Lower lobe of right lung (tissue), 2 donors: ENCODE measurements around the gene IARS2. TPM values are rescaled to one million over a fixed set of nuclear protein-coding genes. Genes with fewer than 3 reads are reported as not detected.

Experiments
- ATAC-seq, 2 donors: fragments of 200-7000 bp; cut with Tn5 transposase; one replicate each; pipeline ENCODE4 v1.9.1; 2020 to 2022; ENCODE audit warnings: mild to moderate bottlenecking in 2 of 2, moderate library complexity in 2 of 2
- DNase-seq: peaks from one replicate; pipeline ENCODE4 v3.0.0-alpha.2; 2020
- H3K27ac ChIP-seq: fragments of 200-600 bp; one replicate; pipeline ENCODE4 v1.8.0; 2022
- H3K27me3 ChIP-seq: fragments of 200-600 bp; one replicate; pipeline ENCODE4 v1.8.0; 2022; ENCODE audit warnings: low read depth
- H3K36me3 ChIP-seq: fragments of 200-600 bp; one replicate; pipeline ENCODE4 v1.8.0; 2022; ENCODE audit warnings: mild to moderate bottlenecking
- H3K4me1 ChIP-seq: fragments of 200-600 bp; one replicate; pipeline ENCODE4 v1.8.0; 2022
- H3K4me3 ChIP-seq: fragments of 200-600 bp; one replicate; pipeline ENCODE4 v1.8.0; 2022; ENCODE audit warnings: mild to moderate bottlenecking
- H3K9me3 ChIP-seq: fragments of 200-600 bp; one replicate; pipeline ENCODE4 v1.8.0; 2022
- intact Hi-C: fragments of 100-400 bp; cut with DNase I; formaldehyde crosslinking; loops from one replicate; pipeline ENCODE4 v1.11.0; 2022
- total RNA-seq: library from RNA; stranded (reverse); fragmentation: NEBNext Ultra II Directional; extraction: Animal tissue kit (Norgen Biotek cat#: 25700); gene quantifications from one replicate; pipeline ENCODE4 v1.2.1, GENCODE V29; 2021
- TF ChIP-seq, protein P1 (sequence below): fragments of 200-600 bp; IDR thresholded peaks from one replicate; pipeline ENCODE4 v1.8.0; 2022; ENCODE audit warnings: antibody characterized with exemption, mild to moderate bottlenecking
- donor health status: DM: no; HTN: yes; CAD: no; lungs with severe emphysema.

The IARS2 gene
- total RNA-seq, 1 donor from 2014 or later, result 51.9 TPM

GRCh38 chr1:220135755-220136154 is 41.8 kb downstream of the IARS2 start:
- no peaks in the 10 kb centered on the region for H3K27me3 ChIP-seq
- no peaks in the 10 kb centered on the region for H3K9me3 ChIP-seq
- ATAC-seq, result no peak
- intact Hi-C loops, result no loop called here
- peaks cover 80% of the 10 kb centered on the region for H3K36me3 ChIP-seq
- no peak overlapping the region for H3K4me3 ChIP-seq
- TF ChIP-seq, protein P1, sequence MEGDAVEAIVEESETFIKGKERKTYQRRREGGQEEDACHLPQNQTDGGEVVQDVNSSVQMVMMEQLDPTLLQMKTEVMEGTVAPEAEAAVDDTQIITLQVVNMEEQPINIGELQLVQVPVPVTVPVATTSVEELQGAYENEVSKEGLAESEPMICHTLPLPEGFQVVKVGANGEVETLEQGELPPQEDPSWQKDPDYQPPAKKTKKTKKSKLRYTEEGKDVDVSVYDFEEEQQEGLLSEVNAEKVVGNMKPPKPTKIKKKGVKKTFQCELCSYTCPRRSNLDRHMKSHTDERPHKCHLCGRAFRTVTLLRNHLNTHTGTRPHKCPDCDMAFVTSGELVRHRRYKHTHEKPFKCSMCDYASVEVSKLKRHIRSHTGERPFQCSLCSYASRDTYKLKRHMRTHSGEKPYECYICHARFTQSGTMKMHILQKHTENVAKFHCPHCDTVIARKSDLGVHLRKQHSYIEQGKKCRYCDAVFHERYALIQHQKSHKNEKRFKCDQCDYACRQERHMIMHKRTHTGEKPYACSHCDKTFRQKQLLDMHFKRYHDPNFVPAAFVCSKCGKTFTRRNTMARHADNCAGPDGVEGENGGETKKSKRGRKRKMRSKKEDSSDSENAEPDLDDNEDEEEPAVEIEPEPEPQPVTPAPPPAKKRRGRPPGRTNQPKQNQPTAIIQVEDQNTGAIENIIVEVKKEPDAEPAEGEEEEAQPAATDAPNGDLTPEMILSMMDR, result no peak
- DNase-seq, result no peak
- no peaks in the 10 kb centered on the region for H3K4me1 ChIP-seq
- no peak overlapping the region for H3K27ac ChIP-seq

GRCh38 chr1:220137019-220137786 is 43.3 kb downstream of the IARS2 start:
- DNase-seq (no peak), ATAC-seq (peak; percentile 71 to 89)
- H3K4me1 ChIP-seq, result no peaks in the 10 kb centered on the region
- H3K27me3 ChIP-seq, result no peaks in the 10 kb centered on the region
- peak overlapping the region; percentile 56 for H3K27ac ChIP-seq
- TF ChIP-seq, protein P1, result no peak
- no peaks in the 10 kb centered on the region for H3K9me3 ChIP-seq
- intact Hi-C loops, result no loop called here
- H3K36me3 ChIP-seq, result peaks cover 94% of the 10 kb centered on the region
- H3K4me3 ChIP-seq, result no peak overlapping the region

GRCh38 chr1:220139966-220140365 is 46.0 kb downstream of the IARS2 start:
- intact Hi-C loops, result no loop called here
- TF ChIP-seq, protein P1, result no peak
- DNase-seq (no peak), ATAC-seq (no peak)
- no peak overlapping the region for H3K27ac ChIP-seq
- no peaks in the 10 kb centered on the region for H3K9me3 ChIP-seq
- no peak overlapping the region for H3K4me3 ChIP-seq
- H3K4me1 ChIP-seq, result no peaks in the 10 kb centered on the region
- H3K36me3 ChIP-seq, result peaks cover 92% of the 10 kb centered on the region
- no peaks in the 10 kb centered on the region for H3K27me3 ChIP-seq

- TF ChIP-seq, protein P1, result no peak
- no peak overlapping the region for H3K27ac ChIP-seq
- no peaks in the 10 kb centered on the region for H3K4me1 ChIP-seq
- H3K4me3 ChIP-seq, result no peak overlapping the region
- no peak for ATAC-seq
- H3K36me3 ChIP-seq, result peaks cover 94% of the 10 kb centered on the region
- intact Hi-C loops, result no loop called here
- no peaks in the 10 kb centered on the region for H3K9me3 ChIP-seq
- H3K27me3 ChIP-seq, result no peaks in the 10 kb centered on the region
- no peak for DNase-seq
Observed at GRCh38 chr1:220144051-220144450, 50.1 kb downstream of the IARS2 start.

- TF ChIP-seq, protein P1, result no peak
- Histone ChIP-seq H3K27ac (no peak overlapping the region), H3K27me3 (no peaks in the 10 kb centered on the region), H3K36me3 (peaks cover 81% of the 10 kb centered on the region), H3K9me3 (no peaks in the 10 kb centered on the region), H3K4me3 (no peak overlapping the region), H3K4me1 (no peaks in the 10 kb centered on the region)
- intact Hi-C loops, result no loop called here
- DNase-seq (no peak), ATAC-seq (no peak)
Observed at GRCh38 chr1:220149742-220150141, 55.8 kb downstream of the IARS2 start.
